ENCODE data around the gene HLA-DPA1.

- no peak for TF ChIP-seq CTCF (IDR thresholded peaks at IDR 0.05)
- no peak for TF ChIP-seq ZFX (IDR thresholded peaks at IDR 0.05; ENCODE audit: borderline replicate concordance)
Observed at GRCh38 chr6:33108307-33108706, 34.9 kb upstream of the HLA-DPA1 start.
